NT2/D1 (cell line): ENCODE data around the gene ARFGEF3.

Experiments used
- SUZ12 ChIP-seq: IDR thresholded peaks from 2 replicates; pipeline ENCODE4 v1.6.1; 2011; ENCODE audit not compliant: insufficient read length, insufficient read depth; ENCODE audit errors: extremely low read depth
- YY1 ChIP-seq: IDR thresholded peaks from 2 replicates; pipeline ENCODE4 v1.6.1; 2011; ENCODE audit not compliant: insufficient read length, insufficient read depth
- ZNF274 ChIP-seq: IDR thresholded peaks from 2 replicates; pipeline ENCODE4 v1.6.1; 2011; ENCODE audit warnings: mild to moderate bottlenecking, low read depth, low read length

DNA sequence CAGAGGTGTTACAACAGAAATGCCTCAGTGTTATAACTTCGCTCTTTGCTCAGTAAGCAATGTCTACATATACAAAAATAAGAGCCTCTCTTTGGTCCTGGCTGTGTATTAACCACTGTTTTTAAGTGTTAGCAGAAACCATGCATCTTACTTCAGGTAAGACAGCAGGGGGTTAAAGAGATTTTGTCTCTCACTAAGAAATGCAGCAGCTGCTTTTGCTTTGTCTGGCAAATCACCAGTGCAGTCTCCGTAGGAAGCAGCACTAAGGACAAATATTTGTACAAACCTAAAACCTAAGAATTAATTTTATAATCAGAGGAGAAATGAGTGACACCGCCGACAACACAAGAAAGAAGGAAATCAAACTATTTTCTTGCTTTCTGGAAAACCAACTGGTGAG lies 216.7 kb downstream of the ARFGEF3 start:
- no peak for TF ChIP-seq ZNF274
- no peak for TF ChIP-seq SUZ12
- TF ChIP-seq YY1, result no peak
